Pancreas (tissue), 10 donors: ENCODE measurements around the gene AXL. TPM values are rescaled to one million over a fixed set of nuclear protein-coding genes. Genes with fewer than 3 reads are reported as not detected.

Experiments
- ATAC-seq, 4 donors: fragments of 200-7000 bp; cut with Tn5 transposase; one replicate each; pipeline versions ENCODE4 v1.8.0 to v1.9.1; 2020; ENCODE audit warnings: mild to moderate bottlenecking in 4 of 4, moderate library complexity in 4 of 4
- DNase-seq, 6 donors: peaks; one replicate each; pipeline ENCODE4 v3.0.0-alpha.2; 2020
- FAIRE-seq: peaks from 2 replicates; lab custom pipeline; 2012; peaks lifted over from hg19 to GRCh38; lab: Jason Lieb, UNC
- H3K27ac ChIP-seq, 4 donors: fragments of 200-600 bp; sonication (generic); 1 replicate in 3 of 4; 2 replicates in 1 of 4; pipeline versions ENCODE4 v1.5.0 to v1.8.0; 2020
- H3K27me3 ChIP-seq, 4 donors: fragments of 200-600 bp; one replicate each; pipeline ENCODE4 v1.8.0; 2021
- H3K36me3 ChIP-seq, 3 donors: fragments of 200-600 bp; sonication (generic) in 1 of 3; one replicate each; pipeline versions ENCODE4 v1.5.0 to v1.8.0; 2020 to 2021
- H3K4me1 ChIP-seq, 3 donors: fragments of 200-600 bp; one replicate each; pipeline ENCODE4 v1.8.0; 2021
- H3K4me3 ChIP-seq, 4 donors: fragments of 200-600 bp; sonication (generic) in 2 of 4; one replicate each; pipeline versions ENCODE4 v1.5.0 to v1.8.0; 2020 to 2021
- H3K9me3 ChIP-seq, 4 donors: fragments of 200-600 bp; one replicate each; pipeline ENCODE4 v1.8.0; 2021
- CTCF ChIP-seq, 4 donors: fragments of 200-600 bp; sonication (generic) in 3 of 4; IDR thresholded peaks; one replicate each; pipeline versions ENCODE4 v1.5.0 to v1.8.0; 2021; ENCODE audit warnings: antibody characterized with exemption in 4 of 4
- WGBS, 2 donors: extraction: QIAGEN DNeasy Blood & Tissue Kit; methylation state at CpG; one replicate each; pipeline ENCODE4 v1.1.7; 2013; 5-methylcytosine and 5-hydroxymethylcytosine counted together
- intact Hi-C, 3 donors: fragments of 100-400 bp; cut with DNase I; formaldehyde crosslinking; loops; one replicate each; pipeline versions ENCODE4 v1.11.1 to v1.14.2; 2022
- polyA plus RNA-seq, 2 donors: library from polyadenylated mRNA; stranded (reverse); fragments of 200-250 nt; gene quantifications; one replicate each; pipeline ENCODE4 v1.2.3, GENCODE V29; 2013
- total RNA-seq, 6 donors: library from RNA; stranded (reverse); fragmentation: NEBNext Ultra II Directional in 4 of 6; extraction: Animal tissue kit (Norgen Biotek cat#: 25700) in 4 of 6; gene quantifications; one replicate each; pipeline versions ENCODE4 v1.2.1 to v1.2.4, GENCODE V29; 2021 to 2023
- donor health status: healthy with polysubstance abuse.
- donor health status: DM: no; HTN: no; CAD: no; lungs with moderate emphysema.
- donor health status: DM: no; HTN: no; CAD: no.
- donor health status: control.
- donor health status: control.
- donor health status: Bipolar disorder and iron deficiency.
- donor health status: DM: yes; HTN: yes; CAD: no.
- donor health status: DM: no; HTN: no; CAD: no.
- donor health status: DM: no; HTN: no; CAD: no.
- donor health status: DM: yes; HTN: yes; CAD: no.

Gene AXL
- total and polyA plus RNA-seq, 8 donors: 1.2 to 16.6 (median 3.3) TPM

GRCh38 chr19:41239961-41240574 lies 21.0 kb downstream of the AXL start:
- Histone ChIP-seq H3K27ac (no peak overlapping the region), H3K36me3 (no peaks in the 10 kb centered on the region), H3K4me1 (no peaks in the 10 kb centered on the region), H3K27me3 (no peaks in the 10 kb centered on the region), H3K9me3 (no peaks in the 10 kb centered on the region), H3K4me3 (no peak overlapping the region)
- FAIRE-seq (no peak), ATAC-seq (no peak), DNase-seq (no peak)
- intact Hi-C loops: no loop called here
- WGBS, 2 donors: 61 to 89% methylated on average over 2 of the region's 2 CpGs
- no peak for TF ChIP-seq CTCF (IDR thresholded peaks at IDR 0.05)

GRCh38 chr19:41241859-41242258 lies 22.8 kb downstream of the AXL start:
- Histone ChIP-seq H3K36me3 (no peaks in the 10 kb centered on the region), H3K4me3 (no peak overlapping the region), H3K9me3 (no peaks in the 10 kb centered on the region), H3K4me1 (no peaks in the 10 kb centered on the region), H3K27me3 (no peaks in the 10 kb centered on the region), H3K27ac (no peak overlapping the region)
- ATAC-seq (no peak), FAIRE-seq (no peak), DNase-seq (no peak)
- no peak for TF ChIP-seq CTCF (IDR thresholded peaks at IDR 0.05)
- intact Hi-C loops: no loop called here
- WGBS, 2 donors: 60 to 73% methylated on average over 5 of the region's 5 CpGs

- Histone ChIP-seq H3K4me3 (no peak overlapping the region), H3K4me1 (no peaks in the 10 kb centered on the region), H3K27ac (no peak overlapping the region), H3K36me3 (no peaks in the 10 kb centered on the region), H3K9me3 (no peaks in the 10 kb centered on the region), H3K27me3 (no peaks in the 10 kb centered on the region)
- FAIRE-seq: no peak
- 55 to 72% methylated on average over 4 of the region's 4 CpGs for WGBS, 2 donors
- no peak for ATAC-seq
- no peak for DNase-seq
- intact Hi-C loops: no loop called here
- no peak for TF ChIP-seq CTCF (IDR thresholded peaks at IDR 0.05)
Measured at GRCh38 chr19:41244117-41244516, 25.1 kb downstream of the AXL start.

GRCh38 chr19:41245843-41246242 lies 26.8 kb downstream of the AXL start:
- ATAC-seq (no peak), FAIRE-seq (no peak), DNase-seq (no peak)
- TF ChIP-seq CTCF (IDR thresholded peaks at IDR 0.05): no peak
- H3K27ac ChIP-seq: no peak overlapping the region
- no peaks in the 10 kb centered on the region for H3K9me3 ChIP-seq
- intact Hi-C loops: no loop called here
- H3K4me3 ChIP-seq: no peak overlapping the region
- H3K27me3 ChIP-seq: no peaks in the 10 kb centered on the region
- WGBS, 2 donors: 80 to 83% methylated on average over 3 of the region's 3 CpGs
- H3K36me3 ChIP-seq: no peaks in the 10 kb centered on the region
- no peaks in the 10 kb centered on the region for H3K4me1 ChIP-seq

- no peak for TF ChIP-seq CTCF (IDR thresholded peaks at IDR 0.05)
- 89 to 90% methylated on average over 4 of the region's 4 CpGs for WGBS, 2 donors
- intact Hi-C loops: no loop called here
- H3K27me3 ChIP-seq: no peaks in the 10 kb centered on the region
- H3K9me3 ChIP-seq: no peaks in the 10 kb centered on the region
- FAIRE-seq (no peak), DNase-seq (no peak), ATAC-seq (no peak)
- H3K4me1 ChIP-seq: no peaks in the 10 kb centered on the region
- H3K27ac ChIP-seq: no peak overlapping the region
- H3K36me3 ChIP-seq: no peaks in the 10 kb centered on the region
- no peak overlapping the region for H3K4me3 ChIP-seq
Measured at GRCh38 chr19:41248895-41249294, 29.9 kb downstream of the AXL start.
